Measurements from ENCODE around the gene COMMD9.

The COMMD9 gene

DNA sequence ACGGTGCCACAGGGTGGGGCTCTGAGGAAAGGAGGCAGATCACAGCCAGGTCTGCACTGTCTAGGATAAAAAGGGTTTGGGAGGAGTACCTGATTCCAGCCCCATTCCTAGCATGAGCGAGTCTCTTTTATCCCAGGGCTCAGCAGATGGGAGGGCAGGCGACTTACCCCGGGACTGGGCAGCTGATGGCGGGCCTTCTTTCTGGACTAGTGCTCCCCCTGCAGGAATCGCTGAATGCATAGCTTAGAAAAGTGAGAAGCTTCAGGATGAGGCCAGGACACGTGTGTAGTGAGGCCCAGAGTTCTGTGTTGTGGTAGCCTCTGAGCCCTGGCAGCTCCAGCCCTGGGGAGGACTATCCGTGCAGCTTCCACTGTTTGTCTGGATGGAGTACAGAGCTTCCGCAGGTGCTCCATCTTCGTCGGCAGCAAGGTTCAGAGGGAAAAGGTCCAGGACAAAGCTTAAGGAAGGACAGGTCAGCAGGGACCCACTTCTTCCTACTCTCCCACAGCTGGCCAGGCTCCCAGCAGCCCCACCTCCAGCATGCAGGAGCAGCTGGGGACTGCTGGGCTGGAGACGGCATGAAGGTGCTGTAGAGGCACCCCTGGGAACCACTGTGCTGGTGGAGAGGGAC, 30.4 kb downstream of the COMMD9 start:
- no peak for DNase-seq (ENCODE audit: low read depth in 1 of 2, low spot score in 1 of 2)

DNA sequence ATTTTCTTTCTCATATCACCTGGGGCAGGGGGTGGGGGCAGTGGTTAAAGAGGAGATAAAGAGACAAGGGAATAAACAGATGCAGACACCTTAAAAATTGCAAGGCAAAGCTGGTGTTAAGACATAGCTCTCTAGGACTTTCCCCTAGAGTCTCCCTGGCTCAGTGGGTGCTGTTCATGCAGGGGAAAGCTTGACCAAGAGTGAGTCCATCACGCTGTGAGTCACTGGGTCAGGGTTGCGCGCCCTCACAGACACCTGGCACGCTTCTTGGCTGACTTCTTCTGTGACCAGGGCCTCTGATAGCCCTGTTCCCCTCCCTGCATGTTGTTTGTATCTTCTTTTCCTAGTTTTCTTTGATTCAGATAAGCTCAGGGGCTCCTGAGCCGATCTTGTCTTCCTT, 31.9 kb downstream of the COMMD9 start:
- DNase-seq (ENCODE audit: low read depth in 1 of 2, low spot score in 1 of 2) = no peak

DNA sequence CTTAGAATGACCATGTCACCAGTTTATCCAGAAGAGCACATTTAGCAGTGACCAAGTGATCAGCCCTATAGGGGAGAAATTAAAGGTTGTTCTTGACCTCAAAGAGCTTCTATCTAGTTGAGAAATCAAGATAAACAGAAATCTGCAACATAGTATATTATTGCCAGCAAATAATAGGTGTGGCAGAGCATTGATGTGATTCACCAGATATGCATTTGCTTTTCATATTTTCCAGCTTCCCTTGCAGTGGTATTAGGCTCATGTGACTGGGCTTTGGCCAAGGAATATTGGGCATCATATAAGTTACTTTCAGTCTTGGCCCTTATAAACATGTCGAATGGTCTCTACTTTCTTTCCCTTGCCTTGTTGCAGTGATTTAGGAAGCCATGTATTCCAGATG, 34.5 kb downstream of the COMMD9 start:
- DNase-seq (ENCODE audit: low read depth in 1 of 2, low spot score in 1 of 2) = no peak

DNA sequence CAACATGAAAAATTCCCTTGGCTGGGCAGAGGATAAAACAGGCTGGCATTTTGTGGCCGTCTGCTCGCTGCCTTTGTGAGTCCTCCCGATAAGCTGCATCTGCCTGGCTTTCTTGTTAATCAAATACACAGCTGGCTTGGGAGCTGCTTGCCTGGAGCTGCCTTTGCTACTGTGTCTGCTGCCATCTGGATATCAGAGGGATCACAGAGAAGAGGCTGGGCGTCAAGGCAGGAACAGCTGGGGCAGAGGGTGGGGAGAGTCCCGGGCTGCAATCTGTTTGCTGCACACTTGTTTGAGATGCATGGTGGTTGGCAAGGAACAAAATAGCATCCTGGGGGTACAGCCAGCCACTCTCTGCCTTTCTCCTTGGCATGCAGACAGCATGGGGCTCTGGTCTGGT, 36.0 kb downstream of the COMMD9 start:
- DNase-seq (ENCODE audit: low read depth in 1 of 2, low spot score in 1 of 2) = no peak

DNA sequence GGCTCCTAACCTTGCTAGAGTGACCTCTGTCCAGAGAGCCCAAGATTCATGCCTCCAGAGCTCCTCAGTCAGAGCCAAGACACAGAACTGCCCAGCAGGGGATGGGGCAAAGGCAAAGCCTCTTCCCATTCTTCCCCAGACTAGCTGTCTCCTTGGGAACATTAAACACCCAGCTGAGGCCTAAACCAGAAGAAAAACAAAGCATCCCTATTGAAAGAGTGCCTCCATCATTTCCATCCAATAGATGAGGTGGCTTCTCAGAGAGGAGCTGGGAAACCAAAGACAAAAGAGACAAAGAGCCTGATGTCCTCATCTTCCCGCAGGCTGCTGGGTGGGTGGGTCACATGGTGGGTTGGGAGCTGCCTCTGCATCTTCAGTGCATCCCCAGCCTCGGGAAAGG, 37.4 kb downstream of the COMMD9 start:
- DNase-seq (ENCODE audit: low read depth in 1 of 2, low spot score in 1 of 2) = no peak

DNA sequence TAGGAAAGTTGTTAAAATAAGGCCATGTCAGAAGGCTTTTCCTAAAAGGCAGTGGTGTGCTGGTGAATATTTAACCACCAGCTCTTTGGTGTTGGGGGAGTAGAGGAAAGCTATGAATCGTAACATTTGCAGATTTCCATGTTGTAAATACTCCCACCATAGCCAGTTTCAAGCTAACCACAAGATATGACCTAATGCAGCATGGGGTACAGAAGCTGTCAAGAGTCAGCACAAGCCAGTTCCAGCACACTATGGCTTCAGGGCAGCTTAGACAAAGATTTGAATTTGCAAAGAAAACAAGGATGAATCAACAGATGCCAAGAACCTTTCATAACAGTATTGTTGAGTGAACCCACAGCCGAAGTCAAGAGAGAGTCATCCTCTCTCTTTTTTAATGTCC, 40.0 kb downstream of the COMMD9 start:
- DNase-seq (ENCODE audit: low read depth in 1 of 2, low spot score in 1 of 2) = no peak

DNA sequence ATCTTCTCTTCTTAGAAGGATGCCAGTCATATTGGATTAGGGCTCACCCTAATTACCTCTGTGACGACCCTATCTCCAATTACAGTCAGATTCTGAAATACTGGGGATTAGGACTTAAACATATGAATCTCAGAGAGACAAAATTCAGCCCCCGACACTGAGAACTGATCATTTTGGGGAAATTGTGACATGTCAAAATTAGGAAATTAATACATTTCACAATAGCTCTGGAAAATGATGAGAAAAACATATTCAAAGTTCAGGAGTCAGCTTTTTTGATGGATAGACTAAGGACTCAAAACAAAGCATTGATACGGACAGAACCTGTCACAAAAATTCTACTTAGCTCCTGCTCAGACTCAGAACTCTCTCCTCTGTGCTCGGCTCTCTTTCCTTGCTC, 40.8 kb downstream of the COMMD9 start:
- no peak for DNase-seq (ENCODE audit: low read depth in 1 of 2, low spot score in 1 of 2)

DNA sequence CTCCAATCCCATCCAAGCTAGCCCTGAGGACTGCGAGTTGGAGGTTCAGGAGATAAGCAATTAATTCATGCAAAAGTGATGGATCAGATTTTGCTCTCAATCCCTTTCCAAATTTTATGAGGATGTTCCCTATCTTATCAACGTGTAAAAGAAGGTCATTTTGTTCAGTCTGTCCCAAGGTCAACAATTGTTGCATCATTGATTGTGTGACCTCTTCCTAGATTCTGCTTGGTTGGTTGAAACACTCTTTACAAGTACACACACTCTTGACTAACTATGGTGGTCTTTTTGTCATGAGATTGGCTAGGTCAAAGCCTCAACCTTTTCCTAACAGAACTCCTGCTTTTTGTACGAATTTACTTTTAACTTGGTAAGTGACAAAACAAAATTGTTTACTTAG, 41.7 kb downstream of the COMMD9 start:
- DNase-seq (ENCODE audit: low read depth in 1 of 2, low spot score in 1 of 2) = no peak

DNA sequence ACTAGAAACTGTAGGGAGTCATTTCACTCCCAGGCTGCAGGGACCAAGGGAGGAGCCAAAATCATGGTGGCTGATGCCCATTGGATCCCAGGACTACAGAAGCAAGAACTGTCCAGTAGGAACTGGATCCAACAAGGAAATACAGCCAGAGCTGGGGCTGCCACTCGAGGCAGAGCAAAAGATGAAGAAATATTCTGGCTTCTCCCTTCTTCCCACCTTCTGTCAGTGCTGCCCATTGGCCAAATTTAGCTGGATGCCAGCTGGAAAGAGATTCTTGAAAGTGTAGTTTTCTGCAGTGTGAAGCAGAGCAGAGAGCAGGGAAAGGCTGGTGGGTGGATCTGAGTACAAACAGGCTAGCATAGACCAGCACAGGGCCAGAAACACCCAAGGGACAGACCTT, 45.6 kb downstream of the COMMD9 start:
- DNase-seq (ENCODE audit: low read depth in 1 of 2, low spot score in 1 of 2) = no peak

DNA sequence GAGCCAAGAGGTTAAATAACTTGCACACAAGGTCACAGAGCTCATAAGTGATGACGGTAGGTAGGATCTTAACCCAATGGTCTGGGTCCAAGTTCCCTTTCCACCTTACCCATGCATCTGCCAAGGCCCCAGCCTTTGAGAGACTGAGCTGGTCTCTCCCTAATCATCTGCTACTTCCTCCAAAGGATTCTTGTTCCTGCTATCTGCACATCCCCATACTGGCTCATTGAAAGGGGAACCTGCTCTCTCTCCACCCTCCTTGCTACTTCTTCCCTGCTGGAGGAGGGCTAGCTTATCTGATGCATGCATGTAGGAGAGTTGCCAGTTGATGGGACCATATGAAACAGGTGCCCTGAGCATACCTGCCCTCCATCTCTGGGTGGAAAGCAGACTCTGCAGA, 47.7 kb downstream of the COMMD9 start:
- DNase-seq (ENCODE audit: low read depth in 1 of 2, low spot score in 1 of 2) = no peak

DNA sequence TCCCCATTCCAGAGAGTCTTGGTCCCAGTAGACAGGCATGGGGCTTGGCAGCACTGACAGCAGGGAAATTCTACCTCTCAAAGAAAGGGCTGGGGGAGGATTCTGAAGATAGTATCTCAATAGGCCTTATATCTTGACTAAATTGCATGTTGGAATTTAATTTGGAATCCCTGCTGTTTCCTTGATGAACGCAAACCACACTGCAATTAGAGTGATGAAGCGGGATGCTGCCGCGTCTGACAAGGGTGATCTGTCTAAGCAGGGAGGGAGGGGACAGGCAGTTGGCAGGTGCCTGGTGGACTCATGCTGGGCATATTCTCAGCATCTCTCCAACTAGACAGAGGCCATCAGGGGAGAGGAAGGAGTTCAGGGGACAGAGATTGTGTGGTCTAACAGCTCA, 48.4 kb downstream of the COMMD9 start:
- DNase-seq (ENCODE audit: low read depth in 1 of 2, low spot score in 1 of 2) = no peak

DNA sequence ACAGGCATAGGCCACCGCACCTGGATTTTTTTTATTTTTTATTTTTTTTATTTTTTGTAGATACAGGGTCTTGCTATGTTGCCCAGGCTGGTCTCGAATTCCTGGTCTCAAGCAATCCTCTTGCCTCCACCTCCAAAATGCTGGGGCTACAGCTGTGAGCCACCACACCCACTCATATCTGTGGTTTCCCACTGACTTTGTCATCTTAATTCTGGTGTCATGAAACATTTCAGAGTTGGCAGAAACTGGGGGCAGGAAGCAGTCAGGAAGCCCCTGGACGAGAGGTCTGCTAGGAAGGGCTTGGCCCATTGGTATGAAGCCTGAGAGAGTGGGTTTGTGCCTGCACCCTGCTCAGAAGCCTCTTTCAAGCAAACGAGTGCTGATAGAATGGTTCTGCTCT, 49.1 kb downstream of the COMMD9 start:
- DNase-seq (ENCODE audit: low read depth in 1 of 2, low spot score in 1 of 2) = no peak

DNA sequence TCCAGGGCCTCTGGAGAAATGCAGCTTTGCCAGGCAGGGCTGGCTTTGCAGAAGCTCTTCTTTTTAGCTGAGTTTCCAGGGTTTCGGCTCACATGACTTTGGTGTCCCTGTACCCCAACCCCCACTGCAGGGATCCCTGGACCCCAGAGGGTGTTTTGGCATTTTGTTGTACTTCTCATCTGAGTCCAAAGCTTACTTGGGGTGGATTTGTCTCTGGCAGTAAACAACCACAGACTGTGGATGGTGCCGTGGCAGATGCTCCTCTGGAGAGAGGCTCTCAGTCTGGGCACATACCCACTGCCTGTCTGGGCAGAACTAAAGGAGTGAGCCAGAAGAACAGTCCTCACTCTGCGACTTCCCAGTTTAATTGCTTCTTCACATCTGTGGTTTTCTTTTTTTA, 49.6 kb downstream of the COMMD9 start:
- DNase-seq (ENCODE audit: low read depth in 1 of 2, low spot score in 1 of 2) = no peak

DNA sequence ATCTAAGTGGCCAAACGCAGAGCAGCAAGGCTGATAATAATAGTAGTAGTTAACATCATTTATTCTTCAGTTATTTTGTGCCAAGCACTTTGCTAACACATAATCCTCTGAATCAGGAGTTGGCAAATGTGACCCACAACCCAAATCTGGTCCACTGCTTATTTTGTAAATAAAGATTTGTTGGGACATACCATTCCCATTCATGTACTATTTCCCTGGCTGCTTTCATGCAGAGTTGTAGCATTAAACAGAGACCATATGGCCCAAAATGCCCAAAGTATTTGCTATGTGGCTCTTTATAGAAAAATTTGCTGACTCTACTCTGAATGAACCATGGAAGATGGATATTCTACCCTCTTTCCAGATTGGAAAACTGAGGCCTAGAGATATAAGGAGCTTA, 50.3 kb downstream of the COMMD9 start:
- no peak for DNase-seq (ENCODE audit: low read depth in 1 of 2, low spot score in 1 of 2)

DNA sequence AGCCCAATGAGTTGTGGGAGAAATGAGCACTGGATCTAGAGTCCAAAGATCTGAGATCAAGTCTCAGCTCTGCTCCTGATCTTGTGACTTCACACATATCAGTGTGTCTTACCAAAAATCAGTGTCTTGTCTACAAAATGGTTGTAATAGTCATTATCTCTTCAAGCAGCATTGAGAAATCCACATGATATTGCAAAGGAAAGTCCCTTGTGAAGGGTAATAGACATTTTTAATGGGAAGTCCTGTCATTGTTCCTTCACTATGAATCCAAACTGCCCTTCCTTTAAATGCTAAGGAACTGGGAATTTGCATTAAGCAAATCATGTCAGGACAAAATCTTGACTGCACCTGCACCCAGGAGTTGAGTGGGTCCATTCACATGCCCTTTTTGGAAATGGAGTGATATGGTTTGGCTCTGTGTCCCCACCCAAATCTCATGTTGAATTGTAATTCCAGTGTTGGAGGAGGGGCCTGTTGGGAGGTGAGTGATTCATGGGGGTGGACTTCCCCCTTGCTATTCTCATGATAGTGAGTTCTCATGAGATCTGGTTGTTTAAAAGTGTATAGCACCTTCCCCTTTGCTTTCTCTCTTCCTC, 51.1 kb downstream of the COMMD9 start:
- DNase-seq (ENCODE audit: low read depth in 1 of 2, low spot score in 1 of 2) = no peak

DNA sequence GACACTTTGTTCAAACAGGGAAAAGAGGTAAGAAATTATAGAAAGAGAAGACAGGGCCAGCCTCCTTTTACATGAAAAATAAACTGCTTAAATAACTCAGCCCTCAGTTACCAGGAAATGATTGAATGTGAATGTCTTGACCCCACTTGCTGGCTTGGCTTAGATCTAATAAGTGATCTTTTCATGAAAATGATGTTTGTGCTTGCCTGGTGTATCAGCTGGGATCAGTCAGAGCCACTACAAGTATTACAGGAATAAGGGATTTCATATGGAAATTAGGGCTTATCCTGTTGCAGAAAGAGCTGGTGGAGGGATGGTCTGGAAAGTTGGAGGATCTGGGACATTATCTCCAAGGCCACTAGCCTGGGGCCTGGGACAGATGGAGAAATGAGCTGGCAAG, 51.8 kb downstream of the COMMD9 start:
- DNase-seq (ENCODE audit: low read depth in 1 of 2, low spot score in 1 of 2) = no peak

DNA sequence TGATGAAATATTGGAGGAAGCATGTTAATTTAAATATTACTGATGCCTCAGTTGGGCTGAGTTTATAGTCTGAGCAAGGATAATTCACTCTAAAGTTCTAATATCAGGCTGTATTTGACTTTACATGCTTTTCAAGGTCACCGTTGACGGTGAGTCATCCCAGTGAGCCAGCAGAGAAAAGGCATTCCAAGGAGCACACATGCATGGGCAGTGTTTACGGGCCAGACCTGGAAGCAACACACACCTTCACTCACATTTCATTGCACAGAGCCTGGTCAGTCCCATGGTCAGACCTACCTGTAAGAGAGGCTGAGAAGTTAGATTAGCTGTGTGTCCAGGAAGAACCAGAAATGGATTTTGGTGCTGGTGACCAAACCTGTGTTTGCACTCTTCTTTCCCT, 53.5 kb downstream of the COMMD9 start:
- DNase-seq (ENCODE audit: low read depth in 1 of 2, low spot score in 1 of 2) = no peak

DNA sequence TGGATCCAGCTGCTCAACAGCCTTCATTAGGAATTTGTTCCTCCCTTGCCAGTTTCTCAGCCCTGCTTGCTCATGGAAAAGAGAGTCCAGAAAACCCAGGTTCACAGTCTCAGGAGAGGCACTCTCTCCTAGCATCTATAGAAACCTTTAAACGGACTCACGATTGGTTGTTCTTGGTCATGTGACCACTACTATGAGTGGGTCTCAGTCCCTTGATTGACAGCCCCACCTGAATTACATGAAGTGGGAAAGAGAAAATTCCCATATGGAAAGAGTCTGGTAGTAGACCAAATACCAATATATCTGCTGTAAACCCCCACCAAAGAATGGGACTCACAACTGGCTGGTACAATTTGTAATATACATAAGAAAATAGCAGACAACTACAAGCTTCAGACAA, 54.4 kb downstream of the COMMD9 start:
- no peak for DNase-seq (ENCODE audit: low read depth in 1 of 2, low spot score in 1 of 2)

DNA sequence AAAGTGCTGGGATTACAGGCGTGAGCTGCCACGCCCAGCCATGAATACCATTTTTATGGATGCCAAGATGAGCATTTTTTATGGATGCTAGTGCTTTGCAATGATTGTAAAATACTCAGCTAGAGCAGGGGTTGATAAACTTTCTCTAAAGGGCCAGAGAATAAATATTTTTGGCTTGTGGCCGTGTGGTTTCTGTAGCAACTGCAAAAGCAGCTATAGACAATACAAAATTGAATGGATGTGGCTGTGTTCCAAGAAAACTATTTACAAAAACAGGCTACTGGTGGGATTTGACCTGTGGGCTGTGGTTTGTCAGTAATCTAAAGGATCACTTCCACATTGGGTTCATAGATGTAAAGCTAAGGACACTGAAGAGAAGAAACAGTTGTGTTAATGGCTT, 56.0 kb downstream of the COMMD9 start:
- DNase-seq (ENCODE audit: low read depth in 1 of 2, low spot score in 1 of 2) = no peak

DNA sequence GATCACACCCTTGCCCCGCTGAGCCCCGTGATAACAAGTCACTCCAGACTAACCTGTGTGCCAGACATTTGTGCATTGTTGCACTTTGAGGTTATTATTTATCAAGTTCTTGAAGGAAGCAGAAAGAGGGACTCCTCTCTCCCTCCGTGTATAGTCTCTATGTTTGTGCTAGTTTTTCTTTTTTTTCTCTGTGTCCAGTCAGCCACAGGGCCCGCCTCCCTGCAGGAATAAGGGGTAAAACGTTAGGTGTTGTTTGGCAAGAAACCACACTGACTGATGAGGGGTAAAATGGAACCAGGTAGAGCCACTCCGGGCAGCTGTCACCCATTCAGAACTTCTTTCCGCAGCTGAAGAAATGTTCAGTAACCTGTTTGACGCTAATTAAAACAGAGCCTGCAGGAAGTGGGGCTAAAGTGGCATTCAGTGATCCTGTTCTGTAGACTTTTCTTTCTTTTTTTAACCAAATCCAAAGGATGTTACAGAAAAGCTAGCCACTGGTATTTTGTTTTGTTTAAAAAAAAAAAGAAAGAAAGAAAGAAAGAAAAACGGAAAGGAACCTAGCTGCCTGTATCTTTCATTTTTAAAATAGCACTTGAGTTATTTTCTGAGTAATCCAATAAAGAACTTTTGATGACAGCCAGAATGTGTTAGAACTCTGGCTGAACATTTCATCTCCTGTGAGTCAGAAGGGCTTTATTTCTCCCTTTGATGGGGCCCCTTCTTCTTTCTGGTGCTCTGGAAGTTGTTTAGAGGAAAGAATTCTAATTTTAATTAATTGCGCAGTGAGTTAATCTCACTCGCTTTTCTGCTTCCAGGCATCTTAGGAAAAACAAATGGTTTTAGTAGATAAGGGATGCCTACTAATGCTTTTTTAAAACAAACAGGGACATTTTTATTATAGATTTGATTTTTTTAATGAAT, 58.2 kb downstream of the COMMD9 start:
- DNase-seq (ENCODE audit: low read depth in 1 of 2, low spot score in 1 of 2) = no peak

DNA sequence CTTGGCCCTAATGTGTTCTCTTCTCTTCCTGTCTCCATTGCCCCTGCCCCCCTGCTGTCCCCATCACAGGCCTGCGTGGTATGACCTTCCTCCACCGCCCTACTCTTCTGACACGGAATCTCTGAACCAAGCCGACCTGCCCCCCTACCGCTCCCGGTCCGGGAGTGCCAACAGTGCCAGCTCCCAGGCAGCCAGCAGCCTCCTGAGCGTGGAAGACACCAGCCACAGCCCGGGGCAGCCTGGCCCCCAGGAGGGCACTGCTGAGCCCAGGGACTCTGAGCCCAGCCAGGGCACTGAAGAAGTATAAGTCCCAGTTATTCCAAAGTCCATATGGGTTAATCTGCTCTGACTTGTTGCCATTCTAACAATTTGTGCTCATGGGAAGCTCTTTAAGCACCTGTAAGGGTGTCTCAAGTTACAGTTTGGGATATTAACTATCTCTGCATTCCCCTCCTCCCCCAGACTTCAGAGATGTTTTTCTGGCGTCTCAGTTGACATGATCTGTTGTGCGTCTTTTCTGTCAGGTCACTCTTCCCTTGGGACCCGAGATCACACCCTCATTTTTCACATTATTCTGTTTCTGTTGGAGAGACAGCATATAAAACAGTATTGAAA, 60.0 kb downstream of the COMMD9 start:
- no peak for DNase-seq (ENCODE audit: low read depth in 1 of 2, low spot score in 1 of 2)

DNA sequence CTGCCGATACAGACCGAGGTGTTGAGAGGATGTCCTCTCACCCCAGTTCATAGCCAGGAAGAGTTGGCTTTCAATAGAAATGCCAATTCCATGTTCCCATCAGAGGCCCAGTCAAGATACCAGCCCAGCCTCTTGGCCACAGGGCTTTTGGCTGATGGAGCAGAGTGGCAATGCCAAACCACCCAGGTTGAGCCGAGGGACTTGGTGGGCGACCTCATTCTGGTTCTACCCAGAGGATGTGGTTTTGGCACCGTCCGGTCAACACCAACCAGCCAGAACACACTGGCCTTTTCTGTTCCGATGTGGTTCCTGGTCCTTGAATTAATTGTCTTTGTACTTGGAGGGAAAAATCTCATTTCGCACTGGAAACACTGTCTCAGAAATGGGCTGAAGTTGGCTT, 60.5 kb downstream of the COMMD9 start:
- no peak for DNase-seq (ENCODE audit: low read depth in 1 of 2, low spot score in 1 of 2)

Measured in activated T-helper 1 cell treated with anti-CD3 and anti-CD28 coated beads, Interleukin-2, amount 50 U/mL, for 16 hours (primary cell).